Liver (tissue), 9 donors: ENCODE measurements around the gene HECTD2. TPM values are rescaled to one million over a fixed set of nuclear protein-coding genes. Genes with fewer than 3 reads are reported as not detected.
A peak's percentile ranks its signal among the peaks of the same experiment; 100 is the strongest.

ENCODE experiments used
- DNase-seq: peaks from one replicate; pipeline ENCODE4 v3.0.0-alpha.2; 2017; ENCODE audit warnings: low spot score
- H3K27ac ChIP-seq, 2 donors: one replicate each; pipeline ENCODE4 v1.7.0; 2013; ENCODE audit warnings: inconsistent platforms in 2 of 2, low read length in 2 of 2, control low read depth in 1 of 2, low read depth in 1 of 2, mild to moderate bottlenecking in 1 of 2
- H3K27me3 ChIP-seq, 4 donors: one replicate each; pipeline versions ENCODE4 v1.6.1 to v1.7.0; 2013; ENCODE audit warnings: low read length in 3 of 4, inconsistent platforms in 1 of 4, mild to moderate bottlenecking in 1 of 4, moderate library complexity in 1 of 4; ENCODE audit not compliant: control insufficient read depth in 4 of 4, insufficient read depth in 4 of 4
- H3K36me3 ChIP-seq, 4 donors: one replicate each; pipeline versions ENCODE4 v1.6.1 to v1.7.0; 2013; ENCODE audit warnings: low read length in 3 of 4, mild to moderate bottlenecking in 3 of 4, low read depth in 1 of 4, moderate library complexity in 1 of 4; ENCODE audit not compliant: control insufficient read depth in 4 of 4, insufficient read depth in 3 of 4
- H3K4me1 ChIP-seq, 4 donors: one replicate each; pipeline versions ENCODE4 v1.6.1 to v1.7.0; 2013; ENCODE audit warnings: low read length in 3 of 4, mild to moderate bottlenecking in 3 of 4, moderate library complexity in 1 of 4; ENCODE audit not compliant: control insufficient read depth in 4 of 4, insufficient read depth in 4 of 4
- H3K4me3 ChIP-seq, 3 donors: one replicate each; pipeline versions ENCODE4 v1.6.1 to v1.7.0; 2013; ENCODE audit warnings: low read length in 3 of 3, control low read depth in 1 of 3, low read depth in 1 of 3, mild to moderate bottlenecking in 1 of 3
- H3K9ac ChIP-seq, 2 donors: one replicate each; pipeline ENCODE4 v1.7.0; 2013; ENCODE audit warnings: low read length in 2 of 2, mild to moderate bottlenecking in 2 of 2, moderate library complexity in 2 of 2, control low read depth in 1 of 2, low read depth in 1 of 2
- H3K9me3 ChIP-seq, 4 donors: one replicate each; pipeline versions ENCODE4 v1.6.1 to v1.7.0; 2013; ENCODE audit warnings: low read length in 3 of 4; ENCODE audit not compliant: control insufficient read depth in 4 of 4
- CTCF ChIP-seq: fragments of 150-350 bp; IDR thresholded peaks from 2 replicates; pipeline ENCODE4 v1.5.1; 2017; ENCODE audit warnings: improper control_type of control experiment, low read depth, low read length; ENCODE audit not compliant: missing input control
- EGR1 ChIP-seq, 2 donors: IDR thresholded peaks; 2 replicates each; pipeline ENCODE4 v1.6.1; 2016 to 2018; ENCODE audit warnings: antibody characterized with exemption in 2 of 2, low read depth in 2 of 2
- FOXA1 ChIP-seq: IDR thresholded peaks from 2 replicates; pipeline ENCODE4 v1.6.1; 2016; ENCODE audit warnings: antibody characterized with exemption
- FOXA2 ChIP-seq: IDR thresholded peaks from 2 replicates; pipeline ENCODE4 v1.6.1; 2016; ENCODE audit warnings: antibody characterized with exemption
- GABPA ChIP-seq, 2 donors: IDR thresholded peaks in 1 of 2; conservative IDR thresholded peaks in 1 of 2; 2 replicates each; pipeline ENCODE4 v1.6.1; 2016; ENCODE audit warnings: antibody characterized with exemption in 2 of 2, mild to moderate bottlenecking in 1 of 2, moderate library complexity in 1 of 2
- HNF4A ChIP-seq, 2 donors: conservative IDR thresholded peaks; 2 replicates each; pipeline ENCODE4 v1.6.1; 2016; ENCODE audit warnings: antibody characterized with exemption in 2 of 2, mild to moderate bottlenecking in 2 of 2
- HNF4G ChIP-seq: IDR thresholded peaks from 2 replicates; pipeline ENCODE4 v1.6.1; 2016; ENCODE audit warnings: antibody characterized with exemption
- JUND ChIP-seq, 2 donors: IDR thresholded peaks; 2 replicates each; pipeline ENCODE4 v1.6.1; 2016; ENCODE audit warnings: antibody characterized with exemption in 2 of 2
- MAX ChIP-seq: IDR thresholded peaks from 2 replicates; pipeline ENCODE4 v1.6.1; 2016; ENCODE audit warnings: antibody characterized with exemption
- NR2F2 ChIP-seq: IDR thresholded peaks from 2 replicates; pipeline ENCODE4 v1.6.1; 2016; ENCODE audit warnings: antibody characterized with exemption
- RAD21 ChIP-seq, 2 donors: IDR thresholded peaks; 2 replicates each; pipeline ENCODE4 v1.6.1; 2016; ENCODE audit warnings: antibody characterized with exemption in 2 of 2, mild to moderate bottlenecking in 2 of 2
- RXRA ChIP-seq, 2 donors: IDR thresholded peaks; 2 replicates each; pipeline ENCODE4 v1.6.1; 2017 to 2018; ENCODE audit warnings: antibody characterized with exemption in 2 of 2, mild to moderate bottlenecking in 1 of 2
- SP1 ChIP-seq: IDR thresholded peaks from 2 replicates; pipeline ENCODE4 v1.6.1; 2018; ENCODE audit warnings: antibody characterized with exemption, mild to moderate bottlenecking
- TAF1 ChIP-seq: conservative IDR thresholded peaks from 2 replicates; pipeline ENCODE4 v1.6.1; 2016; ENCODE audit warnings: antibody characterized with exemption, mild to moderate bottlenecking
- YY1 ChIP-seq: IDR thresholded peaks from 2 replicates; pipeline ENCODE4 v1.6.1; 2016; ENCODE audit warnings: antibody characterized with exemption, mild to moderate bottlenecking
- WGBS: extraction: QIAGEN DNeasy Blood & Tissue Kit; methylation state at CpG from one replicate; pipeline ENCODE4 v1.1.7; 2013; 5-methylcytosine and 5-hydroxymethylcytosine counted together
- polyA plus RNA-seq, 2 donors: library from polyadenylated mRNA; stranded (reverse) in 1 of 2; unstranded in 1 of 2; fragments of 200-250 nt in 1 of 2; fragments of >200 nt in 1 of 2; fragmentation: Nextera tagmentation in 1 of 2; extraction: Ambion mirVana in 1 of 2; gene quantifications; one replicate each; pipeline versions ENCODE4 v1.2.1 to v1.2.3, GENCODE V29; 2013 to 2015
- total RNA-seq, 2 donors: library from RNA; depleted of rRNA; stranded (reverse); fragments of >200 nt; gene quantifications; one replicate each; pipeline ENCODE4 v1.2.3, GENCODE V29; 2014
- TF ChIP-seq, protein P1 (sequence below): IDR thresholded peaks from 2 replicates; pipeline ENCODE4 v1.6.1; 2016; ENCODE audit warnings: antibody characterized with exemption
- TF ChIP-seq, protein P2 (sequence below): IDR thresholded peaks from 2 replicates; pipeline ENCODE4 v1.6.1; 2016; ENCODE audit warnings: antibody characterized with exemption
- TF ChIP-seq, protein P3 (sequence below): IDR thresholded peaks from 2 replicates; pipeline ENCODE4 v1.6.1; 2016; ENCODE audit warnings: antibody characterized with exemption, mild to moderate bottlenecking
- donor health status: healthy.
- donor health status: healthy.
- donor health status: healthy.
- donor health status: healthy.
- donor health status: healthy.

HECTD2 gene
- total and polyA plus RNA-seq, 4 donors, result 1.0 to 5.0 (median 3.2) TPM

DNA sequence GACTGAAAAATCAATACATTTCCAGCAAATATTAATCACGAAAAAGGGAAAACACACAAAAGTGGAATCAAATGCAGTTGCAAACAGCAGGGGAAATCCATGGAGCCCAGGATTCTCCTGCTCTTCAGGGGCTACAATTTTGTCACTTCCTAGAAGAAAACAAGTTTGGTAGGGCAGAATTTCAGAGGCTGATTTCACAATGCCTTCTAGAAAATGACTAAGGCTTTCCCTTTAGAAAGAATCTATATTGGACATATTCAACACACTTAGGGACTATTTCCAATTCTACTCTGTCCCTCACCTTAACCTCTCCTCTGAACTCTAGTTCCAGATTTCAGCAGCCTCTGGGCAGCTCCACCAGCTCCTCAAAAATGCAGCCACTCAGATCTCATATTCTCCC lies 111.3 kb downstream of the HECTD2 start:
- no peak for TF ChIP-seq FOXA1
- TF ChIP-seq CTCF, result no peak
- TF ChIP-seq SP1, result no peak
- no peak for TF ChIP-seq FOXA2
- TF ChIP-seq, protein P1, sequence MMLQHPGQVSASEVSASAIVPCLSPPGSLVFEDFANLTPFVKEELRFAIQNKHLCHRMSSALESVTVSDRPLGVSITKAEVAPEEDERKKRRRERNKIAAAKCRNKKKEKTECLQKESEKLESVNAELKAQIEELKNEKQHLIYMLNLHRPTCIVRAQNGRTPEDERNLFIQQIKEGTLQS, result no peak
- TF ChIP-seq RAD21 (IDR thresholded peaks at IDR 0.05), result no peak
- no peak for TF ChIP-seq NR2F2
- no peak for TF ChIP-seq MAX
- no peak for TF ChIP-seq JUND (IDR thresholded peaks at IDR 0.05)
- no peak for TF ChIP-seq HNF4G
- no peaks in the 10 kb centered on the region for H3K27me3 ChIP-seq
- H3K4me3 ChIP-seq, result no peak overlapping the region
- H3K4me1 ChIP-seq, result peaks cover 6 to 19% (median 11%) of the 10 kb centered on the region in 4 donors
- peak overlapping the region in 1 of 2 donors; percentile 16 for H3K27ac ChIP-seq
- DNase-seq, result no peak
- no peak overlapping the region for H3K9ac ChIP-seq
- H3K9me3 ChIP-seq, result peaks cover 0 to 8% (median 0%) of the 10 kb centered on the region in 4 donors
- H3K36me3 ChIP-seq, result no peaks in the 10 kb centered on the region
- WGBS, result 30% methylated on average over 1 of the region's 1 CpG

GRCh38 chr10:91525896-91526712 lies 116.0 kb downstream of the HECTD2 start:
- Histone ChIP-seq H3K9me3 (no peaks in the 10 kb centered on the region), H3K4me3 (peak overlapping the region; percentile 6 to 68 (median 50)), H3K27ac (peak overlapping the region; percentile 87 to 90), H3K27me3 (no peaks in the 10 kb centered on the region), H3K36me3 (no peaks in the 10 kb centered on the region), H3K4me1 (peaks cover 13 to 50% (median 32%) of the 10 kb centered on the region in 4 donors), H3K9ac (peak overlapping the region in 1 of 2 donors; percentile 78)
- 37% methylated on average over 4 of the region's 4 CpGs for WGBS
- TF ChIP-seq FOXA1 (no peak), YY1 (peak; percentile 45), GABPA (IDR thresholded peaks at IDR 0.05 in 1 of 2, conservative IDR thresholded peaks at IDR 0.05 in 1 of 2) (no peak), CTCF (no peak), FOXA2 (no peak), SP1 (peak; percentile 47), HNF4G (peak; percentile 35), EGR1 (IDR thresholded peaks at IDR 0.05; ENCODE audit: low read depth in 2 of 2) (peak in 1 of 2 donors; percentile 12), HNF4A (conservative IDR thresholded peaks at IDR 0.05) (peak; percentile 73 to 77), JUND (IDR thresholded peaks at IDR 0.05) (peak in 1 of 2 donors; percentile 64), NR2F2 (peak; percentile 56), MAX (peak; percentile 9), RXRA (IDR thresholded peaks at IDR 0.05) (peak; percentile 77 to 85), RAD21 (IDR thresholded peaks at IDR 0.05) (peak in 1 of 2 donors; percentile 20), TAF1 (no peak)
- TF ChIP-seq, protein P2, sequence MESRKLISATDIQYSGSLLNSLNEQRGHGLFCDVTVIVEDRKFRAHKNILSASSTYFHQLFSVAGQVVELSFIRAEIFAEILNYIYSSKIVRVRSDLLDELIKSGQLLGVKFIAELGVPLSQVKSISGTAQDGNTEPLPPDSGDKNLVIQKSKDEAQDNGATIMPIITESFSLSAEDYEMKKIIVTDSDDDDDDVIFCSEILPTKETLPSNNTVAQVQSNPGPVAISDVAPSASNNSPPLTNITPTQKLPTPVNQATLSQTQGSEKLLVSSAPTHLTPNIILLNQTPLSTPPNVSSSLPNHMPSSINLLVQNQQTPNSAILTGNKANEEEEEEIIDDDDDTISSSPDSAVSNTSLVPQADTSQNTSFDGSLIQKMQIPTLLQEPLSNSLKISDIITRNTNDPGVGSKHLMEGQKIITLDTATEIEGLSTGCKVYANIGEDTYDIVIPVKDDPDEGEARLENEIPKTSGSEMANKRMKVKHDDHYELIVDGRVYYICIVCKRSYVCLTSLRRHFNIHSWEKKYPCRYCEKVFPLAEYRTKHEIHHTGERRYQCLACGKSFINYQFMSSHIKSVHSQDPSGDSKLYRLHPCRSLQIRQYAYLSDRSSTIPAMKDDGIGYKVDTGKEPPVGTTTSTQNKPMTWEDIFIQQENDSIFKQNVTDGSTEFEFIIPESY, result no peak
- TF ChIP-seq, protein P3, sequence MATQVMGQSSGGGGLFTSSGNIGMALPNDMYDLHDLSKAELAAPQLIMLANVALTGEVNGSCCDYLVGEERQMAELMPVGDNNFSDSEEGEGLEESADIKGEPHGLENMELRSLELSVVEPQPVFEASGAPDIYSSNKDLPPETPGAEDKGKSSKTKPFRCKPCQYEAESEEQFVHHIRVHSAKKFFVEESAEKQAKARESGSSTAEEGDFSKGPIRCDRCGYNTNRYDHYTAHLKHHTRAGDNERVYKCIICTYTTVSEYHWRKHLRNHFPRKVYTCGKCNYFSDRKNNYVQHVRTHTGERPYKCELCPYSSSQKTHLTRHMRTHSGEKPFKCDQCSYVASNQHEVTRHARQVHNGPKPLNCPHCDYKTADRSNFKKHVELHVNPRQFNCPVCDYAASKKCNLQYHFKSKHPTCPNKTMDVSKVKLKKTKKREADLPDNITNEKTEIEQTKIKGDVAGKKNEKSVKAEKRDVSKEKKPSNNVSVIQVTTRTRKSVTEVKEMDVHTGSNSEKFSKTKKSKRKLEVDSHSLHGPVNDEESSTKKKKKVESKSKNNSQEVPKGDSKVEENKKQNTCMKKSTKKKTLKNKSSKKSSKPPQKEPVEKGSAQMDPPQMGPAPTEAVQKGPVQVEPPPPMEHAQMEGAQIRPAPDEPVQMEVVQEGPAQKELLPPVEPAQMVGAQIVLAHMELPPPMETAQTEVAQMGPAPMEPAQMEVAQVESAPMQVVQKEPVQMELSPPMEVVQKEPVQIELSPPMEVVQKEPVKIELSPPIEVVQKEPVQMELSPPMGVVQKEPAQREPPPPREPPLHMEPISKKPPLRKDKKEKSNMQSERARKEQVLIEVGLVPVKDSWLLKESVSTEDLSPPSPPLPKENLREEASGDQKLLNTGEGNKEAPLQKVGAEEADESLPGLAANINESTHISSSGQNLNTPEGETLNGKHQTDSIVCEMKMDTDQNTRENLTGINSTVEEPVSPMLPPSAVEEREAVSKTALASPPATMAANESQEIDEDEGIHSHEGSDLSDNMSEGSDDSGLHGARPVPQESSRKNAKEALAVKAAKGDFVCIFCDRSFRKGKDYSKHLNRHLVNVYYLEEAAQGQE, result peak; percentile 67
- TF ChIP-seq, protein P1, result peak; percentile 21
- no peak for DNase-seq
